B cell (primary cell): ENCODE results near the gene HPD. TPM values are rescaled to one million over a fixed set of nuclear protein-coding genes. Genes with fewer than 3 reads are reported as not detected.

Experiments used
- ATAC-seq: fragments of 200-7000 bp; cut with Tn5 transposase; one replicate; pipeline ENCODE4 v1.10.0; 2021; ENCODE audit warnings: low read depth, mild to moderate bottlenecking, moderate number of reproducible peaks, moderate library complexity
- CTCF ChIA-PET: fragments of 350-600 bp; sonication (Branson Sonifier 250); formaldehyde crosslinking; loops from one replicate; lab custom pipeline; 2021; ENCODE audit warnings: antibody characterized with exemption, inconsistent platforms; lab: Charles Lee
- POLR2A ChIA-PET: fragments of 350-600 bp; sonication (Branson Sonifier 250); formaldehyde crosslinking; loops from one replicate; lab custom pipeline; 2021; ENCODE audit warnings: antibody characterized with exemption; lab: Charles Lee
- DNase-seq: peaks from one replicate; pipeline ENCODE4 v3.0.0; 2013
- H2AFZ ChIP-seq: 2 replicates; pipeline ENCODE4 v1.6.1; 2012; ENCODE audit warnings: mild to moderate bottlenecking, low read depth, low read length; ENCODE audit not compliant: insufficient read depth, poor library complexity, severe bottlenecking
- H3K27ac ChIP-seq, 2 donors: 1 replicate in 1 of 2; 2 replicates in 1 of 2; pipeline ENCODE4 v1.5.1; 2012 to 2013; ENCODE audit warnings: low read length in 2 of 2, mild to moderate bottlenecking in 2 of 2, moderate library complexity in 1 of 2
- H3K27me3 ChIP-seq, 4 experiments: fragments of 200-600 bp in 1 of 4; sonication (generic) in 1 of 4; replicated peaks in 1 of 4; 1 replicate in 2 of 4; 2 replicates in 2 of 4; pipeline versions ENCODE4 v1.6.1 to v1.7.0; 2013 to 2016; ENCODE audit warnings: low read length in 3 of 4, mild to moderate bottlenecking in 2 of 4, mixed read lengths in 1 of 4, moderate library complexity in 1 of 4; ENCODE audit not compliant: insufficient read depth in 4 of 4, control insufficient read depth in 3 of 4; ENCODE audit errors: control extremely low read depth in 1 of 4
- H3K36me3 ChIP-seq, 2 experiments: replicated peaks in 1 of 2; 1 replicate in 1 of 2; 2 replicates in 1 of 2; pipeline versions ENCODE4 v1.6.1 to v1.7.1; 2013; ENCODE audit warnings: low read length in 1 of 2; ENCODE audit not compliant: insufficient read depth in 2 of 2, control insufficient read depth in 1 of 2; ENCODE audit errors: control extremely low read depth in 1 of 2, extremely low read depth in 1 of 2
- H3K4me1 ChIP-seq, 2 donors: fragments of 200-600 bp in 1 of 2; sonication (generic) in 1 of 2; 1 replicate in 1 of 2; 2 replicates in 1 of 2; pipeline versions ENCODE4 v1.5.1 to v1.6.1; 2013 to 2017; ENCODE audit warnings: low read length in 2 of 2; ENCODE audit not compliant: control insufficient read depth in 2 of 2, insufficient read depth in 2 of 2
- H3K4me2 ChIP-seq: replicated peaks from 2 replicates; pipeline ENCODE3; 2012; ENCODE audit warnings: mild to moderate bottlenecking, low read depth, low read length; ENCODE audit not compliant: poor library complexity, severe bottlenecking
- H3K4me3 ChIP-seq, 5 experiments: fragments of 200-600 bp in 1 of 5; sonication (generic) in 1 of 5; 1 replicate in 3 of 5; 2 replicates in 2 of 5; pipeline versions ENCODE4 v1.5.1 to v1.7.0; 2011 to 2016; ENCODE audit warnings: low read length in 4 of 5, mild to moderate bottlenecking in 4 of 5, low read depth in 2 of 5, control low read depth in 1 of 5, moderate library complexity in 1 of 5; ENCODE audit not compliant: insufficient read depth in 1 of 5; ENCODE audit errors: control extremely low read depth in 1 of 5, extremely low read depth in 1 of 5
- H3K79me2 ChIP-seq: fragments of 200-600 bp; sonication (generic); one replicate; pipeline ENCODE4 v1.6.0; 2016; ENCODE audit warnings: low read length; ENCODE audit not compliant: control insufficient read depth, insufficient read depth
- H3K9ac ChIP-seq: fragments of 200-600 bp; sonication (generic); 2 replicates; pipeline ENCODE4 v1.6.1; 2017; ENCODE audit warnings: mild to moderate bottlenecking, low read length, moderate library complexity
- H3K9me3 ChIP-seq, 3 donors: one replicate each; pipeline versions ENCODE4 v1.6.1 to v1.7.1; 2013; ENCODE audit warnings: low read length in 2 of 3; ENCODE audit not compliant: control insufficient read depth in 2 of 3, insufficient read depth in 1 of 3; ENCODE audit errors: control extremely low read depth in 1 of 3
- H4K20me1 ChIP-seq: 2 replicates; pipeline ENCODE4 v1.6.0; 2012; ENCODE audit warnings: mild to moderate bottlenecking, low read length; ENCODE audit not compliant: insufficient read depth, control insufficient read depth, poor library complexity, severe bottlenecking
- H3K27ac Mint-ChIP-seq: one replicate; pipeline ENCODE4 v1.8.0; 2021; ENCODE audit warnings: mixed read lengths
- H3K27me3 Mint-ChIP-seq: one replicate; pipeline ENCODE4 v1.8.0; 2021; ENCODE audit warnings: mixed read lengths
- H3K4me1 Mint-ChIP-seq: one replicate; pipeline ENCODE4 v1.8.0; 2021; ENCODE audit warnings: mixed read lengths
- H3K4me3 Mint-ChIP-seq: one replicate; pipeline ENCODE4 v1.8.0; 2021; ENCODE audit warnings: mixed read lengths
- H3K9me3 Mint-ChIP-seq: one replicate; pipeline ENCODE4 v1.8.0; 2022; ENCODE audit warnings: mixed read lengths; ENCODE audit not compliant: insufficient read depth
- EZH2 ChIP-seq: IDR thresholded peaks from 2 replicates; pipeline ENCODE4 v1.6.1; 2012; ENCODE audit warnings: borderline replicate concordance, low read depth, mild to moderate bottlenecking, moderate library complexity, low read length; ENCODE audit not compliant: insufficient read depth, poor library complexity, severe bottlenecking
- WGBS: methylation state at CpG from one replicate; pipeline ENCODE4 v1.1.5; 2013; ENCODE audit warnings: missing lambda C conversion rate; ENCODE audit not compliant: insufficient coverage; 5-methylcytosine and 5-hydroxymethylcytosine counted together
- intact Hi-C: fragments of 100-400 bp; cut with micrococcal nuclease; formaldehyde crosslinking; loops from one replicate; pipeline ENCODE4 v1.10.0; 2022
- polyA plus RNA-seq: library from polyadenylated mRNA; depleted of rRNA; stranded (reverse); fragments of >200 nt; gene quantifications from 2 replicates; pipeline ENCODE4 v1.2.3, GENCODE V29; 2012
- total RNA-seq, 2 donors: library from RNA; stranded (reverse); fragments of 120-200 nt in 1 of 2; gene quantifications; 1 replicate in 1 of 2; 2 replicates in 1 of 2; pipeline versions ENCODE4 v1.2.3 to v1.2.4, GENCODE V29; 2013 to 2022
- TF ChIP-seq, protein P1 (sequence below): fragments of 200-600 bp; IDR thresholded peaks from one replicate; pipeline ENCODE4 v1.8.0; 2022; ENCODE audit warnings: antibody characterized with exemption, mild to moderate bottlenecking

Gene HPD
- total and polyA plus RNA-seq, 2 donors (not counting 1 experiment from before 2014, with no cell fraction given): not detected

DNA sequence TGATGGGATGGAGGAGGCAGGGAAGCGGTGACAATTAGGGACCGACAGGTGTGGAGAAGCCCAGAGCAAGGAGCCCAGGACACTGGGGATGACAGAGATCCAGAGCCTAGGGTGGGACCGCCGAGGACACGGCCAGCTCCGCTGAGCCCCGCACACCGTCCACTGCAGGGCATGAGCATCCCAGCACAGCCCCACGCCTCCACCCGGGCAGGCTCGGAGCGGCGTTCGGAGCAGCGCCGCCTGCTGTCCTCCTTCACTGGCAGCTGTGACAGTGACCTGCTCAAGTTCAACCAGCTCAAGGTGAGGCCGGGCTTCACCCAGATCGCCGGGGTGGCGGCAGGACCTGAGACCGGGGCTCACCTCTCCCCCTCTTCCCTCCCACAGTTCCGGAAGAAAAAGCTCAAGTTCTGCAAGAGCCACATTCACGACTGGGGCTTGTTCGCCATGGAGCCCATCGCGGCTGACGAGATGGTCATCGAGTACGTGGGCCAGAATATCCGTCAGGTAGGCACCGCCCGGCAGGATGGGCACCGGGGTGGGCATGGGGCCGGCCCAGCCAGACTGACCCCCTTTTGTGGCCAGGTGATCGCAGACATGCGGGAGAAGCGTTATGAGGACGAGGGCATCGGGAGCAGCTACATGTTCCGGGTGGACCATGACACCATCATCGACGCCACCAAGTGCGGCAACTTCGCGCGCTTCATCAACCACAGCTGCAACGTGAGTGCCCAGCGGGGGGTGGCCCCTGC, 31.1 kb downstream of the HPD start:
- no peak overlapping the region for H3K27ac Mint-ChIP-seq
- no peak for ATAC-seq
- no peaks in the 10 kb centered on the region for H3K4me1 Mint-ChIP-seq
- H3K4me1 ChIP-seq: no peaks in the 10 kb centered on the region
- no peak overlapping the region for H3K4me3 ChIP-seq
- H3K4me2 ChIP-seq: no peak overlapping the region
- H2AFZ ChIP-seq: no peak overlapping the region
- H4K20me1 ChIP-seq: peaks cover 53% of the 10 kb centered on the region
- peaks cover 28% of the 10 kb centered on the region for H3K79me2 ChIP-seq
- H3K9me3 ChIP-seq: no peaks in the 10 kb centered on the region
- H3K9me3 Mint-ChIP-seq: no peaks in the 10 kb centered on the region
- no peak overlapping the region for H3K27ac ChIP-seq
- CTCF ChIA-PET: interaction anchor here (1.1 to 2.5 kb wide), 4 partner anchors 10 to 55 kb away, joined by 3 to 10 read pairs (median 8); no protein-coding TSS in a partner anchor
- DNase-seq: no peak
- intact Hi-C loops: no loop called here
- H3K27me3 ChIP-seq: no peaks in the 10 kb centered on the region
- no peak overlapping the region for H3K4me3 Mint-ChIP-seq
- H3K27me3 Mint-ChIP-seq: no peaks in the 10 kb centered on the region
- POLR2A ChIA-PET: no interaction called here
- 97% methylated on average over 46 of the region's 48 CpGs for WGBS
- H3K36me3 ChIP-seq: peaks cover 0 to 73% of the 10 kb centered on the region in 2 experiments
- H3K9ac ChIP-seq: no peak overlapping the region
- TF ChIP-seq EZH2: no peak
- TF ChIP-seq, protein P1, sequence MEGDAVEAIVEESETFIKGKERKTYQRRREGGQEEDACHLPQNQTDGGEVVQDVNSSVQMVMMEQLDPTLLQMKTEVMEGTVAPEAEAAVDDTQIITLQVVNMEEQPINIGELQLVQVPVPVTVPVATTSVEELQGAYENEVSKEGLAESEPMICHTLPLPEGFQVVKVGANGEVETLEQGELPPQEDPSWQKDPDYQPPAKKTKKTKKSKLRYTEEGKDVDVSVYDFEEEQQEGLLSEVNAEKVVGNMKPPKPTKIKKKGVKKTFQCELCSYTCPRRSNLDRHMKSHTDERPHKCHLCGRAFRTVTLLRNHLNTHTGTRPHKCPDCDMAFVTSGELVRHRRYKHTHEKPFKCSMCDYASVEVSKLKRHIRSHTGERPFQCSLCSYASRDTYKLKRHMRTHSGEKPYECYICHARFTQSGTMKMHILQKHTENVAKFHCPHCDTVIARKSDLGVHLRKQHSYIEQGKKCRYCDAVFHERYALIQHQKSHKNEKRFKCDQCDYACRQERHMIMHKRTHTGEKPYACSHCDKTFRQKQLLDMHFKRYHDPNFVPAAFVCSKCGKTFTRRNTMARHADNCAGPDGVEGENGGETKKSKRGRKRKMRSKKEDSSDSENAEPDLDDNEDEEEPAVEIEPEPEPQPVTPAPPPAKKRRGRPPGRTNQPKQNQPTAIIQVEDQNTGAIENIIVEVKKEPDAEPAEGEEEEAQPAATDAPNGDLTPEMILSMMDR: no peak
